PC-3 (cell line): ENCODE measurements around the gene AUP1. TPM values are rescaled to one million over a fixed set of nuclear protein-coding genes. Genes with fewer than 3 reads are reported as not detected.
A peak's percentile ranks its signal among the peaks of the same experiment; 100 is the strongest.

Experiments used
- ATAC-seq: fragments of 200-7000 bp; cut with Tn5 transposase; 2 replicates; pipeline ENCODE4 v1.9.1; 2020; ENCODE audit warnings: mild to moderate bottlenecking, moderate library complexity
- BruUV-seq: library from RNA; stranded (reverse); fragments of 400-500 nt; replicated peaks from 2 replicates; lab custom pipeline; 2021; lab: Mats Ljungman, UMichigan
- CTCF ChIA-PET: fragments of 300-600 bp; sonication (Branson Sonifier 250); formaldehyde crosslinking; loops from one replicate; lab custom pipeline; 2022; ENCODE audit warnings: antibody characterized with exemption; lab: Charles Lee
- POLR2A ChIA-PET: fragments of 300-600 bp; sonication (Branson Sonifier 250); formaldehyde crosslinking; loops from one replicate; lab custom pipeline; 2022; ENCODE audit warnings: antibody characterized with exemption; ENCODE audit not compliant: unreplicated experiment; lab: Charles Lee
- DNase-seq: peaks from one replicate; pipeline ENCODE4 v3.0.0-alpha.2; 2015
- H2AFZ ChIP-seq: fragments of 300-600 bp; sonication (generic); 2 replicates; pipeline ENCODE4 v1.6.0; 2016; ENCODE audit warnings: antibody characterized with exemption, low read length
- H3F3A ChIP-seq: fragments of 300-600 bp; sonication (generic); one replicate; pipeline ENCODE4 v1.6.0; 2017; ENCODE audit warnings: antibody characterized with exemption, low read length, control low read depth, mild to moderate bottlenecking; ENCODE audit not compliant: unreplicated experiment
- H3K27ac ChIP-seq: fragments of 300-600 bp; sonication (generic); 2 replicates; pipeline ENCODE4 v1.5.1; 2016; ENCODE audit warnings: mild to moderate bottlenecking, low read length
- H3K27me3 ChIP-seq: fragments of 300-600 bp; sonication (generic); 2 replicates; pipeline ENCODE4 v1.6.1; 2016; ENCODE audit warnings: low read length, mixed read lengths
- H3K36me3 ChIP-seq: fragments of 300-600 bp; sonication (generic); 2 replicates; pipeline ENCODE4 v1.6.1; 2016; ENCODE audit warnings: low read depth, mixed run types, low read length, mixed read lengths
- H3K4me1 ChIP-seq: fragments of 300-600 bp; sonication (generic); 2 replicates; pipeline ENCODE4 v1.5.1; 2016; ENCODE audit warnings: low read length; ENCODE audit not compliant: insufficient read depth
- H3K4me2 ChIP-seq: fragments of 300-600 bp; sonication (generic); 2 replicates; pipeline ENCODE4 v1.6.0; 2016; ENCODE audit warnings: low read length
- H3K4me3 ChIP-seq: fragments of 300-600 bp; sonication (generic); 2 replicates; pipeline ENCODE4 v1.5.1; 2016; ENCODE audit warnings: mild to moderate bottlenecking, low read length, mixed read lengths
- H3K79me2 ChIP-seq: fragments of 300-600 bp; sonication (generic); 2 replicates; pipeline ENCODE4 v1.6.1; 2017; ENCODE audit warnings: low read length, mixed read lengths
- H3K9ac ChIP-seq: fragments of 300-600 bp; sonication (generic); 2 replicates; pipeline ENCODE4 v1.6.0; 2016; ENCODE audit warnings: mild to moderate bottlenecking, low read length
- H3K9me2 ChIP-seq: fragments of 300-600 bp; sonication (generic); replicated peaks from 2 replicates; pipeline ENCODE4 v1.6.1; 2016; ENCODE audit warnings: mixed run types, low read length, mixed read lengths
- H3K9me3 ChIP-seq: fragments of 300-600 bp; sonication (generic); 2 replicates; pipeline ENCODE4 v1.6.1; 2016; ENCODE audit warnings: low read length, mixed read lengths
- H4K20me1 ChIP-seq: fragments of 300-600 bp; sonication (generic); 2 replicates; pipeline ENCODE4 v1.6.1; 2016; ENCODE audit warnings: low read length, mixed read lengths
- CTCF ChIP-seq: fragments of 300-600 bp; sonication (generic); conservative IDR thresholded peaks from 2 replicates; pipeline ENCODE4 v1.5.1; 2017; ENCODE audit warnings: antibody characterized with exemption, low read depth, mild to moderate bottlenecking, low read length
- EZH2 ChIP-seq: fragments of 300-600 bp; sonication (generic); IDR thresholded peaks from one replicate; pipeline ENCODE4 v1.6.1; 2017; ENCODE audit warnings: antibody characterized with exemption, mild to moderate bottlenecking, low read length; ENCODE audit not compliant: unreplicated experiment
- EZH2phosphoT487 ChIP-seq: fragments of 300-600 bp; sonication (generic); IDR thresholded peaks from 2 replicates; pipeline ENCODE4 v1.6.1; 2018; ENCODE audit warnings: mild to moderate bottlenecking, antibody characterized with exemption, low read length, borderline replicate concordance
- intact Hi-C: fragments of 100-400 bp; cut with micrococcal nuclease; formaldehyde crosslinking; loops from 2 replicates; pipeline ENCODE4 v1.9.0; 2023
- total RNA-seq: library from RNA; depleted of rRNA; stranded (reverse); fragments of >200 nt; gene quantifications from 2 replicates; pipeline ENCODE4 v1.2.3, GENCODE V29; 2014

AUP1 gene
- total RNA-seq, 1 experiment from 2014 or later, result 233 TPM

GRCh38 chr2:74567881-74568280 lies 38.4 kb upstream of the AUP1 start:
- Histone ChIP-seq H3K9me3 (no peaks in the 10 kb centered on the region), H3K79me2 (no peaks in the 10 kb centered on the region), H3K4me2 (peak overlapping the region; percentile 52), H3K4me1 (peaks cover 23% of the 10 kb centered on the region), H4K20me1 (no peaks in the 10 kb centered on the region), H3K9ac (no peak overlapping the region), H2AFZ (peak overlapping the region; percentile 28; the same call in 1 of the 2 replicates), H3K4me3 (no peak overlapping the region), H3K27ac (peak overlapping the region; percentile 28), H3K36me3 (no peaks in the 10 kb centered on the region), H3F3A (no peaks in the 10 kb centered on the region), H3K27me3 (no peaks in the 10 kb centered on the region), H3K9me2 (no peaks in the 10 kb centered on the region)
- DNase-seq (peak; percentile 64), ATAC-seq (no peak)
- intact Hi-C loops, result no loop called here
- TF ChIP-seq EZH2, result no peak
- TF ChIP-seq CTCF, result no peak
- TF ChIP-seq EZH2phosphoT487, result no peak
- CTCF ChIA-PET, result no interaction called here
- BruUV-seq, result no TSS peak
- POLR2A ChIA-PET, result no interaction called here

- no TSS peak for BruUV-seq
- H2AFZ ChIP-seq, result no peak overlapping the region
- CTCF ChIA-PET, result no interaction called here
Measured at GRCh38 chr2:74566754-74567085, 37.2 kb upstream of the AUP1 start.

More at GRCh38 chr2:74566754-74567085, 37.2 kb upstream of the AUP1 start:
- intact Hi-C loops, result no loop called here
- Histone ChIP-seq H3K4me1 (peaks cover 23% of the 10 kb centered on the region), H3F3A (no peaks in the 10 kb centered on the region), H3K4me3 (no peak overlapping the region), H3K9ac (no peak overlapping the region), H3K27me3 (no peaks in the 10 kb centered on the region), H3K27ac (no peak overlapping the region), H3K4me2 (no peak overlapping the region), H3K79me2 (no peaks in the 10 kb centered on the region), H3K9me2 (no peaks in the 10 kb centered on the region), H4K20me1 (no peaks in the 10 kb centered on the region), H3K36me3 (no peaks in the 10 kb centered on the region), H3K9me3 (no peaks in the 10 kb centered on the region)
- no peak for TF ChIP-seq CTCF
- no peak for ATAC-seq
- peak; percentile 51 for DNase-seq
- POLR2A ChIA-PET, result no interaction called here
